ENCODE measurements around the gene SETDB1. TPM values are rescaled to one million over a fixed set of nuclear protein-coding genes. Genes with fewer than 3 reads are reported as not detected.

Gene SETDB1
- total and polyA plus RNA-seq, 4 donors, result 5.4 to 23.7 (median 14.0) TPM

DNA sequence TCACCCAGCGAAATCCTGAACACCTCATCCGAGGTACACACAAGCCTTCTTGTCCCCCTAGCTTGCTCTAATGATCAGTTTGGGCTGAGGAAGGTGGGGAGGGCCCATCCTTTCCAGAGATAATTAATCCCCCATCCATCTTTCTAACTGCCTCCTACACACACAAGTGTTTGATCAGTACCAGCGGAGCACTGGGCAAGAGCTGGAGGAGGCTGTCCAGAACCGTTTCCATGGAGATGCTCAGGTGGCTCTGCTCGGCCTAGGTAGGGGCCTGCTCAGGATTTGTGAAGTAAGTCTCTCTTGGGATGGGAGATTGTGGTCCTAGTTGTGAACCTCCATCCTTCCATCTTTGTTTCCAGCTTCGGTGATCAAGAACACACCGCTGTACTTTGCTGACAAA is 61.8 kb downstream of the SETDB1 start:
- 93% methylated on average over 7 of the region's 7 CpGs for WGBS
- Histone ChIP-seq H3K36me3 (ENCODE audit: control insufficient read depth in 4 of 4, insufficient read depth in 3 of 4, low read depth in 1 of 4, low read length in 3 of 4) (peaks cover 0 to 16% (median 11%) of the 10 kb centered on the region in 4 donors), H3K4me1 (ENCODE audit: control insufficient read depth in 4 of 4, insufficient read depth in 4 of 4, low read length in 3 of 4) (peaks cover 0 to 6% (median 3%) of the 10 kb centered on the region in 4 donors), H3K4me3 (ENCODE audit: low read depth in 1 of 3, low read length in 3 of 3) (no peak overlapping the region), H3K27me3 (ENCODE audit: control insufficient read depth in 4 of 4, insufficient read depth in 4 of 4, low read length in 3 of 4) (no peaks in the 10 kb centered on the region), H3K9me3 (ENCODE audit: control insufficient read depth in 4 of 4, low read length in 3 of 4) (no peaks in the 10 kb centered on the region), H3K27ac (ENCODE audit: low read depth in 1 of 2, low read length in 2 of 2) (no peak overlapping the region), H3K9ac (ENCODE audit: low read depth in 1 of 2, low read length in 2 of 2) (no peak overlapping the region)
- TF ChIP-seq, protein P1, sequence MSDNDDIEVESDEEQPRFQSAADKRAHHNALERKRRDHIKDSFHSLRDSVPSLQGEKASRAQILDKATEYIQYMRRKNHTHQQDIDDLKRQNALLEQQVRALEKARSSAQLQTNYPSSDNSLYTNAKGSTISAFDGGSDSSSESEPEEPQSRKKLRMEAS (IDR thresholded peaks at IDR 0.05), result no peak
- no peak for TF ChIP-seq RXRA (IDR thresholded peaks at IDR 0.05)
- no peak for DNase-seq (ENCODE audit: low spot score)

DNA sequence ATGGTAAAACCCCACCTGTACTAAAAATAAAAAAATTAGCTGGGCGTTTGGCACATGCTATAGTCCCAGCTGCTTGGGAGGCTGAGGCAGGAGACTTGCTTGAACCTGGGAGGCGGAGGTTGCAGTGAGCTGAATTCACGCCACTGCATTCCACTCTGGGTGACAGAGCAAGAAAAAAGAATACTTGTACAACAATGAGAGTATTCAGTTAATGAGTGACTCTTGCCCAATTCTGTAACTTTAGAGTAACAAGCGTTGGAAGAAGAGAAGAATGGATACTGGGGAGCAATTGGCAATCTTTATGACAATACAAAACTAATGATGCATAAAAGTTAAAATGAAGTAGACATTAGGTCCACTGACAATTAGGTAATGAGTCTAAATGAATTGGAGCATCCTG is 66.5 kb downstream of the SETDB1 start:
- H3K9ac ChIP-seq (ENCODE audit: low read depth in 1 of 2, low read length in 2 of 2), result no peak overlapping the region
- no peaks in the 10 kb centered on the region for H3K9me3 ChIP-seq (ENCODE audit: control insufficient read depth in 4 of 4, low read length in 3 of 4)
- no peaks in the 10 kb centered on the region for H3K27me3 ChIP-seq (ENCODE audit: control insufficient read depth in 4 of 4, insufficient read depth in 4 of 4, low read length in 3 of 4)
- H3K36me3 ChIP-seq (ENCODE audit: control insufficient read depth in 4 of 4, insufficient read depth in 3 of 4, low read depth in 1 of 4, low read length in 3 of 4), result peaks cover 1 to 21% (median 14%) of the 10 kb centered on the region in 4 donors
- H3K4me1 ChIP-seq (ENCODE audit: control insufficient read depth in 4 of 4, insufficient read depth in 4 of 4, low read length in 3 of 4), result peaks cover 0 to 4% (median 0%) of the 10 kb centered on the region in 4 donors
- no peak for DNase-seq (ENCODE audit: low spot score)
- no peak overlapping the region for H3K27ac ChIP-seq (ENCODE audit: low read depth in 1 of 2, low read length in 2 of 2)
- WGBS, result 73% methylated on average over 4 of the region's 4 CpGs
- TF ChIP-seq TAF1 (conservative IDR thresholded peaks at IDR 0.05), result no peak
- no peak for TF ChIP-seq SP1 (IDR thresholded peaks at IDR 0.05)
- no peak for TF ChIP-seq JUND (IDR thresholded peaks at IDR 0.05)
- TF ChIP-seq YY1 (IDR thresholded peaks at IDR 0.05), result no peak
- TF ChIP-seq, protein P2, sequence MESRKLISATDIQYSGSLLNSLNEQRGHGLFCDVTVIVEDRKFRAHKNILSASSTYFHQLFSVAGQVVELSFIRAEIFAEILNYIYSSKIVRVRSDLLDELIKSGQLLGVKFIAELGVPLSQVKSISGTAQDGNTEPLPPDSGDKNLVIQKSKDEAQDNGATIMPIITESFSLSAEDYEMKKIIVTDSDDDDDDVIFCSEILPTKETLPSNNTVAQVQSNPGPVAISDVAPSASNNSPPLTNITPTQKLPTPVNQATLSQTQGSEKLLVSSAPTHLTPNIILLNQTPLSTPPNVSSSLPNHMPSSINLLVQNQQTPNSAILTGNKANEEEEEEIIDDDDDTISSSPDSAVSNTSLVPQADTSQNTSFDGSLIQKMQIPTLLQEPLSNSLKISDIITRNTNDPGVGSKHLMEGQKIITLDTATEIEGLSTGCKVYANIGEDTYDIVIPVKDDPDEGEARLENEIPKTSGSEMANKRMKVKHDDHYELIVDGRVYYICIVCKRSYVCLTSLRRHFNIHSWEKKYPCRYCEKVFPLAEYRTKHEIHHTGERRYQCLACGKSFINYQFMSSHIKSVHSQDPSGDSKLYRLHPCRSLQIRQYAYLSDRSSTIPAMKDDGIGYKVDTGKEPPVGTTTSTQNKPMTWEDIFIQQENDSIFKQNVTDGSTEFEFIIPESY (IDR thresholded peaks at IDR 0.05), result no peak
- no peak for TF ChIP-seq GABPA (IDR thresholded peaks at IDR 0.05 in 1 of 2, conservative IDR thresholded peaks at IDR 0.05 in 1 of 2)
- TF ChIP-seq EGR1 (IDR thresholded peaks at IDR 0.05; ENCODE audit: low read depth in 2 of 2), result no peak
- H3K4me3 ChIP-seq (ENCODE audit: low read depth in 1 of 3, low read length in 3 of 3), result no peak overlapping the region

DNA sequence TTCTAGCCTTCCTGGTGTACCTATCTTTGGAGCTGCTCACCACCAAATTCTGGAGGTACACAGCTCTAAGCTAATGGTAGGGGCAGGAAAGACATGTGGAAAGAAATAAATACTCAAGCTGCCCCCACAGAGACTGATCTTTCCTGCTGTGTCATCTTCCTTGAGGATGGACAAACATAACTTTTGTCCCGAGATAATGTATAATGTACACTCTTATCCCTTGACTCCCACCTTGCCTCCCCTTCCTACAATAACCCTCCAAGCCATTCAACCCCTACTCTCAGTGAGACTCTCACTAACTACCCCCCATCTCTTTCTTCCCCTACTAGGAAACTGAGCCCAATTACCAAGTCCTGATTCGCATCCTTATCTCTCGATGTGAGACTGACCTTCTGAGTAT is 68.1 kb downstream of the SETDB1 start:
- H3K27me3 ChIP-seq (ENCODE audit: control insufficient read depth in 4 of 4, insufficient read depth in 4 of 4, low read length in 3 of 4), result no peaks in the 10 kb centered on the region
- H3K4me3 ChIP-seq (ENCODE audit: low read depth in 1 of 3, low read length in 3 of 3), result no peak overlapping the region
- H3K9me3 ChIP-seq (ENCODE audit: control insufficient read depth in 4 of 4, low read length in 3 of 4), result no peaks in the 10 kb centered on the region
- no peak overlapping the region for H3K9ac ChIP-seq (ENCODE audit: low read depth in 1 of 2, low read length in 2 of 2)
- peaks cover 0 to 4% (median 0%) of the 10 kb centered on the region in 4 donors for H3K4me1 ChIP-seq (ENCODE audit: control insufficient read depth in 4 of 4, insufficient read depth in 4 of 4, low read length in 3 of 4)
- 82% methylated on average over 3 of the region's 3 CpGs for WGBS
- H3K36me3 ChIP-seq (ENCODE audit: control insufficient read depth in 4 of 4, insufficient read depth in 3 of 4, low read depth in 1 of 4, low read length in 3 of 4), result peaks cover 6 to 30% (median 24%) of the 10 kb centered on the region in 4 donors
- TF ChIP-seq, protein P3, sequence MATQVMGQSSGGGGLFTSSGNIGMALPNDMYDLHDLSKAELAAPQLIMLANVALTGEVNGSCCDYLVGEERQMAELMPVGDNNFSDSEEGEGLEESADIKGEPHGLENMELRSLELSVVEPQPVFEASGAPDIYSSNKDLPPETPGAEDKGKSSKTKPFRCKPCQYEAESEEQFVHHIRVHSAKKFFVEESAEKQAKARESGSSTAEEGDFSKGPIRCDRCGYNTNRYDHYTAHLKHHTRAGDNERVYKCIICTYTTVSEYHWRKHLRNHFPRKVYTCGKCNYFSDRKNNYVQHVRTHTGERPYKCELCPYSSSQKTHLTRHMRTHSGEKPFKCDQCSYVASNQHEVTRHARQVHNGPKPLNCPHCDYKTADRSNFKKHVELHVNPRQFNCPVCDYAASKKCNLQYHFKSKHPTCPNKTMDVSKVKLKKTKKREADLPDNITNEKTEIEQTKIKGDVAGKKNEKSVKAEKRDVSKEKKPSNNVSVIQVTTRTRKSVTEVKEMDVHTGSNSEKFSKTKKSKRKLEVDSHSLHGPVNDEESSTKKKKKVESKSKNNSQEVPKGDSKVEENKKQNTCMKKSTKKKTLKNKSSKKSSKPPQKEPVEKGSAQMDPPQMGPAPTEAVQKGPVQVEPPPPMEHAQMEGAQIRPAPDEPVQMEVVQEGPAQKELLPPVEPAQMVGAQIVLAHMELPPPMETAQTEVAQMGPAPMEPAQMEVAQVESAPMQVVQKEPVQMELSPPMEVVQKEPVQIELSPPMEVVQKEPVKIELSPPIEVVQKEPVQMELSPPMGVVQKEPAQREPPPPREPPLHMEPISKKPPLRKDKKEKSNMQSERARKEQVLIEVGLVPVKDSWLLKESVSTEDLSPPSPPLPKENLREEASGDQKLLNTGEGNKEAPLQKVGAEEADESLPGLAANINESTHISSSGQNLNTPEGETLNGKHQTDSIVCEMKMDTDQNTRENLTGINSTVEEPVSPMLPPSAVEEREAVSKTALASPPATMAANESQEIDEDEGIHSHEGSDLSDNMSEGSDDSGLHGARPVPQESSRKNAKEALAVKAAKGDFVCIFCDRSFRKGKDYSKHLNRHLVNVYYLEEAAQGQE (IDR thresholded peaks at IDR 0.05), result no peak
- TF ChIP-seq RAD21 (IDR thresholded peaks at IDR 0.05), result no peak
- TF ChIP-seq, protein P4, sequence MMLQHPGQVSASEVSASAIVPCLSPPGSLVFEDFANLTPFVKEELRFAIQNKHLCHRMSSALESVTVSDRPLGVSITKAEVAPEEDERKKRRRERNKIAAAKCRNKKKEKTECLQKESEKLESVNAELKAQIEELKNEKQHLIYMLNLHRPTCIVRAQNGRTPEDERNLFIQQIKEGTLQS (IDR thresholded peaks at IDR 0.05), result no peak
- TF ChIP-seq YY1 (IDR thresholded peaks at IDR 0.05), result no peak
- no peak for TF ChIP-seq SP1 (IDR thresholded peaks at IDR 0.05)
- TF ChIP-seq NR2F2 (IDR thresholded peaks at IDR 0.05), result no peak
- TF ChIP-seq FOXA2 (IDR thresholded peaks at IDR 0.05), result no peak
- TF ChIP-seq FOXA1 (IDR thresholded peaks at IDR 0.05), result no peak
- TF ChIP-seq TAF1 (conservative IDR thresholded peaks at IDR 0.05), result no peak
- TF ChIP-seq GABPA (IDR thresholded peaks at IDR 0.05 in 1 of 2, conservative IDR thresholded peaks at IDR 0.05 in 1 of 2), result no peak
- no peak for TF ChIP-seq HNF4G (IDR thresholded peaks at IDR 0.05)
- no peak for TF ChIP-seq JUND (IDR thresholded peaks at IDR 0.05)
- TF ChIP-seq, protein P5, sequence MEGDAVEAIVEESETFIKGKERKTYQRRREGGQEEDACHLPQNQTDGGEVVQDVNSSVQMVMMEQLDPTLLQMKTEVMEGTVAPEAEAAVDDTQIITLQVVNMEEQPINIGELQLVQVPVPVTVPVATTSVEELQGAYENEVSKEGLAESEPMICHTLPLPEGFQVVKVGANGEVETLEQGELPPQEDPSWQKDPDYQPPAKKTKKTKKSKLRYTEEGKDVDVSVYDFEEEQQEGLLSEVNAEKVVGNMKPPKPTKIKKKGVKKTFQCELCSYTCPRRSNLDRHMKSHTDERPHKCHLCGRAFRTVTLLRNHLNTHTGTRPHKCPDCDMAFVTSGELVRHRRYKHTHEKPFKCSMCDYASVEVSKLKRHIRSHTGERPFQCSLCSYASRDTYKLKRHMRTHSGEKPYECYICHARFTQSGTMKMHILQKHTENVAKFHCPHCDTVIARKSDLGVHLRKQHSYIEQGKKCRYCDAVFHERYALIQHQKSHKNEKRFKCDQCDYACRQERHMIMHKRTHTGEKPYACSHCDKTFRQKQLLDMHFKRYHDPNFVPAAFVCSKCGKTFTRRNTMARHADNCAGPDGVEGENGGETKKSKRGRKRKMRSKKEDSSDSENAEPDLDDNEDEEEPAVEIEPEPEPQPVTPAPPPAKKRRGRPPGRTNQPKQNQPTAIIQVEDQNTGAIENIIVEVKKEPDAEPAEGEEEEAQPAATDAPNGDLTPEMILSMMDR (IDR thresholded peaks at IDR 0.05; ENCODE audit: low read depth, low read length, missing input control), result no peak
- no peak for TF ChIP-seq HNF4A (conservative IDR thresholded peaks at IDR 0.05)
- TF ChIP-seq, protein P1 (IDR thresholded peaks at IDR 0.05), result no peak
- TF ChIP-seq EGR1 (IDR thresholded peaks at IDR 0.05; ENCODE audit: low read depth in 2 of 2), result no peak
- TF ChIP-seq RXRA (IDR thresholded peaks at IDR 0.05), result no peak
- TF ChIP-seq, protein P2 (IDR thresholded peaks at IDR 0.05), result no peak
- no peak for DNase-seq (ENCODE audit: low spot score)
- H3K27ac ChIP-seq (ENCODE audit: low read depth in 1 of 2, low read length in 2 of 2), result no peak overlapping the region
